Hepatic stellate cell (primary cell): ENCODE results near the gene PLA2G2F.

Experiments used
- DNase-seq: peaks from one replicate; pipeline ENCODE4 v3.0.0; 2011; ENCODE audit warnings: low spot score

Gene PLA2G2F

GRCh38 chr1:20191266-20191825, 52.2 kb downstream of the PLA2G2F start:
- no peak for DNase-seq

GRCh38 chr1:20192364-20192763, 53.2 kb downstream of the PLA2G2F start:
- DNase-seq: no peak

GRCh38 chr1:20192871-20193411, 53.8 kb downstream of the PLA2G2F start:
- no peak for DNase-seq

GRCh38 chr1:20194224-20194623, 55.1 kb downstream of the PLA2G2F start:
- DNase-seq: no peak

- peak; percentile 57 for DNase-seq
Measured at GRCh38 chr1:20194757-20195461, 55.8 kb downstream of the PLA2G2F start.

GRCh38 chr1:20195462-20195780, 56.3 kb downstream of the PLA2G2F start:
- no peak for DNase-seq

GRCh38 chr1:20197329-20197791, 58.2 kb downstream of the PLA2G2F start:
- no peak for DNase-seq

- no peak for DNase-seq
Measured at GRCh38 chr1:20198296-20198695, 59.2 kb downstream of the PLA2G2F start.

GRCh38 chr1:20198918-20199317, 59.8 kb downstream of the PLA2G2F start:
- DNase-seq: no peak

- no peak for DNase-seq
Measured at GRCh38 chr1:20199403-20199802, 60.3 kb downstream of the PLA2G2F start.

- DNase-seq: no peak
Measured at GRCh38 chr1:20199840-20200239, 60.7 kb downstream of the PLA2G2F start.
